ENCODE measurements around the gene WDR72.

- no peak for TF ChIP-seq CTCF (IDR thresholded peaks at IDR 0.05)
- TF ChIP-seq EZH2 (IDR thresholded peaks at IDR 0.05; ENCODE audit: borderline replicate concordance, insufficient read depth, low read depth, low read length, poor library complexity, severe bottlenecking) = no peak
Measured at GRCh38 chr15:53634517-53635106, 124.9 kb downstream of the WDR72 start.

Data from B cell (primary cell).